HG03135 (cell line): ENCODE results near the gene TIMM17A.
"Not testable (repeated sequence)": the region's sequence is repeated elsewhere in the genome, so short reads cannot be mapped to it uniquely, and the experiment has no call there.

Experiments
- ATAC-seq: cut with Tn5 transposase; IDR thresholded peaks from one replicate; pipeline ENCODE4 v1.9.1; 2021; ENCODE audit warnings: mild to moderate bottlenecking, moderate library complexity; ENCODE audit not compliant: unreplicated experiment

TIMM17A gene

GRCh38 chr1:201939574-201939973 lies 15.7 kb upstream of the TIMM17A start:
- ATAC-seq, result no peak

- ATAC-seq, result not testable (repeated sequence)
Observed at GRCh38 chr1:201940316-201940715, 15.0 kb upstream of the TIMM17A start.

- no peak for ATAC-seq
Observed at GRCh38 chr1:201941420-201942128, 13.7 kb upstream of the TIMM17A start.

- ATAC-seq, result no peak
Observed at GRCh38 chr1:201942129-201942495, 13.2 kb upstream of the TIMM17A start.

GRCh38 chr1:201944002-201944401 lies 11.3 kb upstream of the TIMM17A start:
- ATAC-seq, result no peak

- ATAC-seq, result no peak
Observed at GRCh38 chr1:201944639-201945038, 10.7 kb upstream of the TIMM17A start.

- no peak for ATAC-seq
Observed at GRCh38 chr1:201945157-201945556, 10.1 kb upstream of the TIMM17A start.

GRCh38 chr1:201945863-201946223 lies 9.5 kb upstream of the TIMM17A start:
- ATAC-seq, result no peak

GRCh38 chr1:201946224-201946908 lies 8.9 kb upstream of the TIMM17A start, which contains the start of gene LMOD1:
Gene LMOD1 (minus strand): TSS chr1:201946548. CDS start chr1:201946340, 208 bp downstream.
- ATAC-seq, result no peak

- no peak for ATAC-seq
Observed at GRCh38 chr1:201947697-201948008, 7.7 kb upstream of the TIMM17A start.

GRCh38 chr1:201949491-201949890 lies 5.8 kb upstream of the TIMM17A start:
- ATAC-seq, result no peak

GRCh38 chr1:201954263-201955008 lies 867 bp upstream of the TIMM17A start:
- ATAC-seq, result no peak

- ATAC-seq, result no peak
Observed at GRCh38 chr1:201955729-201956143, 433 bp downstream of the TIMM17A start.

GRCh38 chr1:201958348-201958747 lies 3.0 kb downstream of the TIMM17A start:
- no peak for ATAC-seq

- not testable (repeated sequence) for ATAC-seq
Observed at GRCh38 chr1:201962382-201962781, 7.1 kb downstream of the TIMM17A start.

- no peak for ATAC-seq
Observed at GRCh38 chr1:201964261-201964660, 9.0 kb downstream of the TIMM17A start.

GRCh38 chr1:201966171-201966570 lies 10.9 kb downstream of the TIMM17A start:
- no peak for ATAC-seq

GRCh38 chr1:201968202-201968925 lies 13.1 kb downstream of the TIMM17A start:
- no peak for ATAC-seq

- ATAC-seq, result no peak
Observed at GRCh38 chr1:201970334-201971159, 15.2 kb downstream of the TIMM17A start.

GRCh38 chr1:201982082-201982622 lies 26.8 kb downstream of the TIMM17A start:
- ATAC-seq, result peak; percentile 69
